Fibroblast of lung (primary cell): ENCODE data around the gene CD40LG.

Source experiments
- EZH2 ChIP-seq: IDR thresholded peaks from 2 replicates; pipeline ENCODE4 v1.5.1; 2012; ENCODE audit warnings: low read length, control low read depth, mild to moderate bottlenecking; ENCODE audit errors: missing control alignments
- TF ChIP-seq, protein P1 (sequence below), 2 donors: IDR thresholded peaks in 1 of 2; conservative IDR thresholded peaks in 1 of 2; 1 replicate in 1 of 2; 2 replicates in 1 of 2; pipeline ENCODE4 v1.5.1; 2011 to 2012; ENCODE audit warnings: low read length in 2 of 2, control low read depth in 1 of 2, inconsistent platforms in 1 of 2, low read depth in 1 of 2, mild to moderate bottlenecking in 1 of 2

GRCh38 chrX:136662104-136662503 lies 14.1 kb downstream of the CD40LG start:
- TF ChIP-seq, protein P1, sequence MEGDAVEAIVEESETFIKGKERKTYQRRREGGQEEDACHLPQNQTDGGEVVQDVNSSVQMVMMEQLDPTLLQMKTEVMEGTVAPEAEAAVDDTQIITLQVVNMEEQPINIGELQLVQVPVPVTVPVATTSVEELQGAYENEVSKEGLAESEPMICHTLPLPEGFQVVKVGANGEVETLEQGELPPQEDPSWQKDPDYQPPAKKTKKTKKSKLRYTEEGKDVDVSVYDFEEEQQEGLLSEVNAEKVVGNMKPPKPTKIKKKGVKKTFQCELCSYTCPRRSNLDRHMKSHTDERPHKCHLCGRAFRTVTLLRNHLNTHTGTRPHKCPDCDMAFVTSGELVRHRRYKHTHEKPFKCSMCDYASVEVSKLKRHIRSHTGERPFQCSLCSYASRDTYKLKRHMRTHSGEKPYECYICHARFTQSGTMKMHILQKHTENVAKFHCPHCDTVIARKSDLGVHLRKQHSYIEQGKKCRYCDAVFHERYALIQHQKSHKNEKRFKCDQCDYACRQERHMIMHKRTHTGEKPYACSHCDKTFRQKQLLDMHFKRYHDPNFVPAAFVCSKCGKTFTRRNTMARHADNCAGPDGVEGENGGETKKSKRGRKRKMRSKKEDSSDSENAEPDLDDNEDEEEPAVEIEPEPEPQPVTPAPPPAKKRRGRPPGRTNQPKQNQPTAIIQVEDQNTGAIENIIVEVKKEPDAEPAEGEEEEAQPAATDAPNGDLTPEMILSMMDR (conservative IDR thresholded peaks at IDR 0.05 in 1 of 2, IDR thresholded peaks at IDR 0.05 in 1 of 2; ENCODE audit: low read depth in 1 of 2, low read length in 2 of 2), result no peak
- TF ChIP-seq EZH2, result no peak
